HFFc6 (cell line): Measurements from ENCODE around the gene EPHA2. TPM values are rescaled to one million over a fixed set of nuclear protein-coding genes. Genes with fewer than 3 reads are reported as not detected.

ENCODE experiments used
- DNase-seq: peaks from one replicate; pipeline ENCODE4 v3.0.0-alpha.2; 2018
- H3K27ac Mint-ChIP-seq: 2 replicates; pipeline ENCODE4 v1.8.0; 2020; ENCODE audit warnings: mild to moderate bottlenecking, mixed read lengths
- H3K27me3 Mint-ChIP-seq: 2 replicates; pipeline ENCODE4 v1.8.0; 2021; ENCODE audit warnings: mild to moderate bottlenecking, moderate library complexity, mixed read lengths; ENCODE audit not compliant: insufficient read depth
- H3K36me3 Mint-ChIP-seq: 2 replicates; pipeline ENCODE4 v1.8.0; 2021; ENCODE audit warnings: low read depth, mixed read lengths
- H3K4me1 Mint-ChIP-seq: 2 replicates; pipeline ENCODE4 v1.8.0; 2020; ENCODE audit warnings: low read depth, mixed read lengths
- H3K4me3 Mint-ChIP-seq: 2 replicates; pipeline ENCODE4 v1.8.0; 2020; ENCODE audit warnings: mild to moderate bottlenecking, moderate library complexity, mixed read lengths
- H3K9me3 Mint-ChIP-seq: 2 replicates; pipeline ENCODE4 v1.8.0; 2020; ENCODE audit warnings: mild to moderate bottlenecking, mixed read lengths
- total RNA-seq, 6 experiments: library from RNA; stranded (reverse); fragmentation: NEBNext Ultra II Directional; extraction: Animal tissue kit (Norgen Biotek cat#: 25700); gene quantifications; 2 replicates in 1 of 6; 3 replicates in 5 of 6; pipeline ENCODE4 v1.2.3, GENCODE V29; 2021
- TF ChIP-seq, protein P1 (sequence below): fragments of 200-600 bp; sonication (generic); IDR thresholded peaks from 2 replicates; pipeline ENCODE4 v1.5.0; 2021; ENCODE audit warnings: antibody characterized with exemption, mild to moderate bottlenecking

EPHA2 gene
- total RNA-seq, 6 experiments from 2014 or later = 77.3 to 106 (median 81.2) TPM

DNA sequence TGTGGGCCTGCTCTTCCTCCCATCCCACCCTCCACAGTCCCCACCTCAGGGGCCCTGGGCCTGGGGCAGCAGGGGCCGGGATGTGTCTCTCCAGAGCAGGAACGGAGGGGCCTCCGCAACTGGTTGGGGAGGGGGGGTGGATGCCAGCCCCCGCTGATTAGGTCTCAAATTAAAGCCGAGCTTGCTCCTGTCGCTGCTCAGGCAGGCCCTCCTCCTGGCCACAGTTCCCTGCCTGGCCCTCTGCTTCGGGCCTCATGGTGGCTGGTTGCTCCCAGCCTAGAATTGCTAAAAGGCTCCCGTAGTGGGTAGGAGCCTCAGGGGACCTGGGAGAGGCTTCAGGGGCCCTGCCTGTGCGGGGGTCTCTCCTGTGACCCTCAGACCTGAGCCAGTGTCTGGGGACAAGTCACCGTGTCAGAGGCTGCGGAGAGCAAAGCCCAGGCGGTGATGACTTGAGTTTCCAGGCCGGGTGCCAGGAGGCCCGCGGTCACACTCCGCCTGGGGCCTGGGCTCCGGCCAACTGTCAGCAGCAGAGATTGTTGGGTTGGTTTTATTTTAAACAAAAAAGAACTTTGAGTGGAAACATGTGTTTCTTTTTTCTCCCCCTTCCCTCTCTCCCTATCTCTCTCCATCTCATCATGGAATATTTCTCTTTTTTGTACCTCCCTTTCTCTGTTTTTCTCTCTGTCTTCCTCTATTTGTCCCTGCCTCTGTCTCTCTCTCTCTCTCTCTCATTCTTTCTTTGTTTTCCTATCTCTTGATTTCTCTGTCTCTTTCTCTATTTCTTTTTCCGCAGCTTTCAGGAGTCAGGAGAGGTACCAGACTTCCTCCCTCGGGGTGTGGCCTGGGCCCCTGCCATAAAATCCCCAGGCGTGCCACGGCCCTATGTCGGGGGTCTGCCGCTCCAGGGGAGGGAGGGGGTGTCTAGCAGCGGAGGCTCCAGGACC, 20.0 kb upstream of the EPHA2 start:
- Mint-ChIP-seq H3K27ac (peak overlapping the region; percentile 95), H3K27me3 (peaks cover 2% of the 10 kb centered on the region; the same call in 1 of the 2 replicates), H3K4me3 (peak overlapping the region; percentile 71), H3K4me1 (peaks cover 77% of the 10 kb centered on the region), H3K9me3 (no peaks in the 10 kb centered on the region), H3K36me3 (peaks cover 4% of the 10 kb centered on the region; the same call in 1 of the 2 replicates)
- DNase-seq = peak; percentile 89
- TF ChIP-seq, protein P1, sequence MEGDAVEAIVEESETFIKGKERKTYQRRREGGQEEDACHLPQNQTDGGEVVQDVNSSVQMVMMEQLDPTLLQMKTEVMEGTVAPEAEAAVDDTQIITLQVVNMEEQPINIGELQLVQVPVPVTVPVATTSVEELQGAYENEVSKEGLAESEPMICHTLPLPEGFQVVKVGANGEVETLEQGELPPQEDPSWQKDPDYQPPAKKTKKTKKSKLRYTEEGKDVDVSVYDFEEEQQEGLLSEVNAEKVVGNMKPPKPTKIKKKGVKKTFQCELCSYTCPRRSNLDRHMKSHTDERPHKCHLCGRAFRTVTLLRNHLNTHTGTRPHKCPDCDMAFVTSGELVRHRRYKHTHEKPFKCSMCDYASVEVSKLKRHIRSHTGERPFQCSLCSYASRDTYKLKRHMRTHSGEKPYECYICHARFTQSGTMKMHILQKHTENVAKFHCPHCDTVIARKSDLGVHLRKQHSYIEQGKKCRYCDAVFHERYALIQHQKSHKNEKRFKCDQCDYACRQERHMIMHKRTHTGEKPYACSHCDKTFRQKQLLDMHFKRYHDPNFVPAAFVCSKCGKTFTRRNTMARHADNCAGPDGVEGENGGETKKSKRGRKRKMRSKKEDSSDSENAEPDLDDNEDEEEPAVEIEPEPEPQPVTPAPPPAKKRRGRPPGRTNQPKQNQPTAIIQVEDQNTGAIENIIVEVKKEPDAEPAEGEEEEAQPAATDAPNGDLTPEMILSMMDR = no peak

DNA sequence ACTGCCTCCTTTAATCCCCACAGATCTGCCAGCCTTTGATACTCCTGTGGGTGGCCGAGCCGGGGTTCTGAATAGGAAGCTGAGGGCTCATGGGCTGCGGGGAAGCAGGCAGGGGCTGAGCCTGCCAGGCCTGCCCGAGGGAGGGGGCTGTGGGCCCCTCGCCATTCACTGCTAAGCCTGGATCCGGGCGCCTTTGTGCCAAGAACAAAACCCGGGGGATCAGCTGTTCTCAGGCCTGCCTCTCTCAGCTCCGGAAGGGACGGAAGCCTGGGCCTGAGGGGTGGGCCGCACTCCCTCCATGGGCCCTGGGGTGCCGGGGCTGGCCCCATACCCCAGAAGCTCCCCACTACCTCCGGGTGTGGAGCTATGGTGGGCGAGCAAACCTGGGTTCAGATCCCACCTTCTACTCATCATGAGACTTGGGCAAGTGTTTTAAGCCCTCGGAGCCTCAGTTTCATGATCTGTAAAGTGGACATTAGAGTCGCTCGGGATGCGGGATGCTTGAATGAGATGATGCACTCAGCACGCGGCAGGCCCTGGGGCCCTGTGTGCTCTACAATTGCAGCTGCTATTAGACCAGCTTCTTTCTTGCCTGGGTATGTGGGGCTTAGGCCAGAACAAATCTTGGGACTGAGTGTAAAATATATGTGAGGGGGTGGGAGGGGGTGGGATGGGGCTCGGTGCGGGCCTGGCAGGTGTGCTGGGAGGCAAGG, 19.2 kb upstream of the EPHA2 start:
- H3K4me3 Mint-ChIP-seq = peak overlapping the region; percentile 47
- peaks cover 2% of the 10 kb centered on the region; the same call in 1 of the 2 replicates for H3K27me3 Mint-ChIP-seq
- no peaks in the 10 kb centered on the region for H3K9me3 Mint-ChIP-seq
- H3K4me1 Mint-ChIP-seq = peaks cover 68% of the 10 kb centered on the region
- H3K36me3 Mint-ChIP-seq = peaks cover 4% of the 10 kb centered on the region; the same call in 1 of the 2 replicates
- no peak for DNase-seq
- TF ChIP-seq, protein P1 = no peak
- H3K27ac Mint-ChIP-seq = peak overlapping the region; percentile 74

DNA sequence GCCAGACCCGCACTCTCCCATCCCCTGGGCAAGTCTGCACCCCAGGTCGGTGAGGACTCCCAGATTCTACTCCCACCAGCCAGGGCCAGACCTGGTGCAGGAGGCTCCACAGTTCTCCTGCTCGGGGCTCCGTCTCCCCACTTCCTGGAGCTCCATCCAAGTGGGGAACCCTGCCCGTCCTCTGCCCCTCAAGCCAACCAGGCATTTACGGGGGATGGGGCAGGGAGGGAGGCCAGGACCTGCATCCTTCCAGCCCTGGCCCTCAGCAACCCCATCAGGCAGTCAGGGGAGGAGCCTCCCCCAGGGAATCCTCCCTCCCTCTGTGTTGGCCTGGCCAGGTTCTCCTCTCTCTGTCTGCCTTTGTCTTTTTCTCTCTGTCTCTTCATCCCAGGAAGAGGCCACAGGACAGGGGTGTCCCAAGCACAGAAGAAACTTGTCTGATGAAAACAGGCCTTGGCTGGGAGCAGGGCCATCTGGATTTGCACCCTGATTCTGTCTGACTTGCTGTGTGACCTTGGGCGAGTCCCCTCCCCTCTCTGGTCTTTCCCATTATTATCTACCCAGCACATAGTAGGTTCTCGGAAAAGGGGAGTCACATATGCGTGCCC, 18.5 kb upstream of the EPHA2 start:
- Mint-ChIP-seq H3K27ac (peak overlapping the region; percentile 74), H3K4me3 (peak overlapping the region; percentile 47)
- no peak for DNase-seq

DNA sequence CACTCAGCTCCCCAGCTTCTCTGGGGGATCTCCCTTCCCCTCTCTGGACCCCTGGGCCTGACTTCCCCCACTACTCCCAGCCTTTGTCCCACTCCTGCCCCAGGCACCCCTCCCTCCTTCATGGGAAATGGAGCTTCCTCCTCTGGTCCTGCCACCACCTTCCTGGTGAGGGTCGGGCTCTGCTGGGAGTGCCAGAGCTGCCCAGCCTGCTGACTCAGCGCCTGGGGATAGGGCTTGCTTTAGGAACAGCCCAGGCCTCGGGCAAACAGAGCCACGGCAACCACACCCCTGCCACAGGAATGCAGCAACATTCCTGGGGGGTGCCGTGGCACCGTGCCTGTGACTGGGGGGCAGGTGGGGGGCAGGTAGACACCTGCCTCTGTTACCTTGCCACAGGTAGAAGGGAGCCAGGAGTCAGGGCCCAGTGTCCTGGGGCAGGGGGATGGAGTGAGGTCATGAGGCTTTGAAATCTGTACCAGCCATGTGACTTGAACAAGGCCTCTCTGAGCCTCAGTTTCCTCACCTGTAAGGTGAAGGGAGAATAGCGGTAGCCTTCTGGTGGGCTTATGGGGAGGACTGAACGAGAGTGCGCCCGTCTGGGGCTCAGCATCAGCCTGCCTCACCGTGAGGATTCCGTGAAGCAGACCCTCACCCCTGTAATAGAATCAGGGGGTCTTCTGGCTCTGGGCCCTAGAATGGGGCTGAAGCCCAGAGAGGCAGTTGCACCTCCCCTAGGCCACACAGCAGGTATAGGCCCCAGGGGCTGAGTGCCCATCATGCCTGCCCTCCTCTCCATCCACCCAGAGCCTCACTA, 17.8 kb upstream of the EPHA2 start:
- H3K4me3 Mint-ChIP-seq = peak overlapping the region; percentile 60
- H3K27ac Mint-ChIP-seq = peak overlapping the region; percentile 96
- H3K4me1 Mint-ChIP-seq = peaks cover 57% of the 10 kb centered on the region
- H3K36me3 Mint-ChIP-seq = peaks cover 4% of the 10 kb centered on the region; the same call in 1 of the 2 replicates
- peak; percentile 87 for DNase-seq
- H3K9me3 Mint-ChIP-seq = no peaks in the 10 kb centered on the region
- peaks cover 3% of the 10 kb centered on the region; the same call in 1 of the 2 replicates for H3K27me3 Mint-ChIP-seq
- TF ChIP-seq, protein P1 = no peak

More for the DNA sequence above, 18.5 kb upstream of the EPHA2 start:
- Mint-ChIP-seq H3K36me3 (peaks cover 4% of the 10 kb centered on the region; the same call in 1 of the 2 replicates), H3K4me1 (peaks cover 64% of the 10 kb centered on the region), H3K9me3 (no peaks in the 10 kb centered on the region), H3K27me3 (peaks cover 2% of the 10 kb centered on the region; the same call in 1 of the 2 replicates)
- TF ChIP-seq, protein P1 = no peak
